ENCODE measurements around the gene ZNF516. TPM values are rescaled to one million over a fixed set of nuclear protein-coding genes. Genes with fewer than 3 reads are reported as not detected.

Gene ZNF516
- total RNA-seq, 1 donor from 2014 or later, result 192 TPM

DNA sequence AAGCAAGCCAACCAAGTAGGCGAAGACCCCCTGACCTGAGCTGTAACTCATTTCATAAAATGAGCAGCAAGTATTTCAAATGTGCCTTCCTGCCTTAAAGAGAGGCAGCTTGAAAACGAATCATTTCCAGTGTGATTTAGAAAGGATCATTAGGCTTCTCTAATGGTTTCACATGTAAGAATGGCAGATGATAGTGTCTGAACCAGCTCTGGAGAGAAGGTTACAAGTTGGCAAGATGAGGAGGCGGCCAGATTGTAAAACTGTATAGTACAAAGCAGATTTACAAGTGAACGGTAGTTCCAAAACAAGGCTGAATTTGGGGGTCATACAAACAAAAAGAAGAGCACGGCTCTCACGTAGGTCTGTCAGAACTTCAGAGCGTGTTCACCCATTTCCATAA, 132.4 kb downstream of the ZNF516 start:
- peaks cover 2% of the 10 kb centered on the region for H3K27me3 Mint-ChIP-seq (ENCODE audit: unreplicated experiment)
- peaks cover 28% of the 10 kb centered on the region for H3K4me1 Mint-ChIP-seq (ENCODE audit: low read depth, unreplicated experiment)

DNA sequence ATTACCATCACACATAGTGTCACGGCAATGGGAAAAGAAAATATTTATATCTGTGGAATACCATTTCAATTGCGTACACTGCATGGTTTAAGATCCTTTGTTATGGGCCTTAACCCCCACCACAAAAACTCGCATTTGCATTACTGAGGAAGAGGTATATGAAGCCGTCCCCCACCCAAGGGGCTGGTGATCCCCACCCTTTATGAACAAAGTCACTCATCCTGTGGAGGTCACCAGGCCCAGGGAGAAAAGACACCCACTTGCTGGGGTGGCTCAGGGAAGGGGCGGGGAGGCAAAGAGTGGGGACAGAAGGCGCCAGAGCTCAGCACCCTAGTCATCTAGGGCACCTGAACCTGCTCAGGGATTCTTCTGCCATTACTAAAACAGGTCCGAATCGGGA, 133.8 kb downstream of the ZNF516 start:
- TF ChIP-seq, protein P1, sequence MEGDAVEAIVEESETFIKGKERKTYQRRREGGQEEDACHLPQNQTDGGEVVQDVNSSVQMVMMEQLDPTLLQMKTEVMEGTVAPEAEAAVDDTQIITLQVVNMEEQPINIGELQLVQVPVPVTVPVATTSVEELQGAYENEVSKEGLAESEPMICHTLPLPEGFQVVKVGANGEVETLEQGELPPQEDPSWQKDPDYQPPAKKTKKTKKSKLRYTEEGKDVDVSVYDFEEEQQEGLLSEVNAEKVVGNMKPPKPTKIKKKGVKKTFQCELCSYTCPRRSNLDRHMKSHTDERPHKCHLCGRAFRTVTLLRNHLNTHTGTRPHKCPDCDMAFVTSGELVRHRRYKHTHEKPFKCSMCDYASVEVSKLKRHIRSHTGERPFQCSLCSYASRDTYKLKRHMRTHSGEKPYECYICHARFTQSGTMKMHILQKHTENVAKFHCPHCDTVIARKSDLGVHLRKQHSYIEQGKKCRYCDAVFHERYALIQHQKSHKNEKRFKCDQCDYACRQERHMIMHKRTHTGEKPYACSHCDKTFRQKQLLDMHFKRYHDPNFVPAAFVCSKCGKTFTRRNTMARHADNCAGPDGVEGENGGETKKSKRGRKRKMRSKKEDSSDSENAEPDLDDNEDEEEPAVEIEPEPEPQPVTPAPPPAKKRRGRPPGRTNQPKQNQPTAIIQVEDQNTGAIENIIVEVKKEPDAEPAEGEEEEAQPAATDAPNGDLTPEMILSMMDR (IDR thresholded peaks at IDR 0.05; ENCODE audit: partially characterized antibody, unreplicated experiment), result no peak

More for the DNA sequence above, 132.4 kb downstream of the ZNF516 start:
- Mint-ChIP-seq H3K36me3 (ENCODE audit: unreplicated experiment) (no peaks in the 10 kb centered on the region), H3K4me3 (ENCODE audit: unreplicated experiment) (no peak overlapping the region), H3K9me3 (ENCODE audit: unreplicated experiment) (peaks cover 17% of the 10 kb centered on the region), H3K27ac (ENCODE audit: unreplicated experiment) (no peak overlapping the region)
- TF ChIP-seq, protein P1 (IDR thresholded peaks at IDR 0.05; ENCODE audit: partially characterized antibody, unreplicated experiment), result no peak
- no peak for DNase-seq

DNA sequence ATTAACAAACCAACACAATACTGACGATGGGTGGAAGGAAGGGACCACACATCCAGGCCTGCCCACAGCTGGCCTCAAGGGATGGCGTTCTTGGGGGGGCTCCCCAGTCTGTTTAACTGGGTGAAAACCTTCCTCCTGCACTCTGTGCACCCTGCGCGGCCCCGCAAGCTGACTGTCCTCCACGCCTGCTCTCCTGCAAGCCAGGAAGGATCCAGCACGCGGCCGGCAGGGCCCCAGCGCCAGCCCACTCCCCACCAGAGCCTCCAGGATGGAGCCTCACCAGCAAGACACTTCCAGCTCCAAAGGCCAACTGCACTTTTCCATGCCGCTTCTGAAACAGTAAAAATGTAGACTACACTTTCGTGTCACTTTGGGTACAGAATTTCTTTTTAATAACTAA, 135.1 kb downstream of the ZNF516 start:
- no peak overlapping the region for H3K4me3 Mint-ChIP-seq (ENCODE audit: unreplicated experiment)
- TF ChIP-seq, protein P1 (IDR thresholded peaks at IDR 0.05; ENCODE audit: partially characterized antibody, unreplicated experiment), result no peak
- peaks cover 2% of the 10 kb centered on the region for H3K27me3 Mint-ChIP-seq (ENCODE audit: unreplicated experiment)
- peaks cover 12% of the 10 kb centered on the region for H3K4me1 Mint-ChIP-seq (ENCODE audit: low read depth, unreplicated experiment)
- H3K9me3 Mint-ChIP-seq (ENCODE audit: unreplicated experiment), result peaks cover 22% of the 10 kb centered on the region
- no peak for DNase-seq
- peaks cover 5% of the 10 kb centered on the region for H3K36me3 Mint-ChIP-seq (ENCODE audit: unreplicated experiment)
- H3K27ac Mint-ChIP-seq (ENCODE audit: unreplicated experiment), result no peak overlapping the region

More for the DNA sequence above, 133.8 kb downstream of the ZNF516 start:
- H3K27ac Mint-ChIP-seq (ENCODE audit: unreplicated experiment), result no peak overlapping the region
- H3K4me3 Mint-ChIP-seq (ENCODE audit: unreplicated experiment), result no peak overlapping the region
- peaks cover 5% of the 10 kb centered on the region for H3K36me3 Mint-ChIP-seq (ENCODE audit: unreplicated experiment)
- no peak for DNase-seq
- peaks cover 2% of the 10 kb centered on the region for H3K27me3 Mint-ChIP-seq (ENCODE audit: unreplicated experiment)
- peaks cover 16% of the 10 kb centered on the region for H3K9me3 Mint-ChIP-seq (ENCODE audit: unreplicated experiment)
- H3K4me1 Mint-ChIP-seq (ENCODE audit: low read depth, unreplicated experiment), result peaks cover 17% of the 10 kb centered on the region

DNA sequence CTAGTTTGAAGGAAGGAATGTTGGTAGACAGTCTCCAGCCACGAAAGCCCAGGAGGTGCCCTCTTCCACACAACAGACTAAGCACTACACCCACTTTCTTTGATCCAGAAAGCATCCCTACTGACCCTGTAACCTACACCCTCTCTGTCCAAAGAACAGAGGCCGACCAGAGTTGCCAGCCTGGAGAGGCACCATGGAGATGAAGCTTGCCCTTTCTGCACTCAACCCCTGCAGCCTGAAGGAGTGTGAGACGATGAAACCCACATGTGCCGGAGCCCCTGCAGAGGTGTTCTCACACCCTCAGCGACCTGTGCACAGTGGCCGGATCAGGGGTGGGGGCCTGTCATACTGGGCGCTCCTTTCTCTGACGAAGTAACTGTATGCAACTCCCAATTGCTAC, 136.3 kb downstream of the ZNF516 start:
- H3K36me3 Mint-ChIP-seq (ENCODE audit: unreplicated experiment), result peaks cover 13% of the 10 kb centered on the region
- H3K4me3 Mint-ChIP-seq (ENCODE audit: unreplicated experiment), result no peak overlapping the region
- TF ChIP-seq, protein P1 (IDR thresholded peaks at IDR 0.05; ENCODE audit: partially characterized antibody, unreplicated experiment), result no peak
- H3K27ac Mint-ChIP-seq (ENCODE audit: unreplicated experiment), result peak overlapping the region; percentile 7
- H3K27me3 Mint-ChIP-seq (ENCODE audit: unreplicated experiment), result peaks cover 7% of the 10 kb centered on the region
- H3K9me3 Mint-ChIP-seq (ENCODE audit: unreplicated experiment), result peaks cover 30% of the 10 kb centered on the region
- no peak for DNase-seq
- peaks cover 8% of the 10 kb centered on the region for H3K4me1 Mint-ChIP-seq (ENCODE audit: low read depth, unreplicated experiment)

DNA sequence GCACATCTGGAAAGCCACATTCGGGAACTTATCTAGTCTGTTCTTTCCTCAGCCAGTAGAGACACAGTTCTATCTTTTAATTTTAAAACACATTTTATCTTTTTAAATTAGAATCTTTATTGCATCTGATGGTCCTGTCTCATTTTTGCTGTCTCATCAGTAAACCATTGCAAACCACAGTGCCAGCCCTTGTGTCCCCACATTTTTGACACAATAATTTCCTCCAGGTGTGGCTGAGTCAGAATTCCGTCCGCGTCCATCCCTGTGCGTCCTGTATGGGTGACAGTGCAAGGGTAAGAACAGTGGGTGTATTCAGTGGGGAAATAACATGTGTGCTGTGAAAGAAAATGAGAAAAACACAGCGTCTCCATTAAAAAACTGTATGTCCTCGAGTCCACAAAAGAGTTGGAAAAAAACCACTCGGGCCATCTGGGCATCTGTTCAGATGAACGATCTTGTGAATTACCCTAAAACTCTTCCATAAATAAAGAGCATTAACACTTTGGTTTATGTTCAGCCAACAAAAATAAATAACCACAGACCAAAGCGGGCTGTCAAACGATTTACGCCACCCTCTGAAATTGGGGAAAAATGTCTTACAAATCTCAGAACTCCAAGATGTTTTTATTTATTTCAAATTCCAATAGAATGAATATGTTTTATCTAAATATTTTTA, 137.3 kb downstream of the ZNF516 start:
- Mint-ChIP-seq H3K4me1 (ENCODE audit: low read depth, unreplicated experiment) (peaks cover 2% of the 10 kb centered on the region), H3K9me3 (ENCODE audit: unreplicated experiment) (peaks cover 35% of the 10 kb centered on the region)
- no peak for DNase-seq

More for the DNA sequence above, 137.3 kb downstream of the ZNF516 start:
- Mint-ChIP-seq H3K36me3 (ENCODE audit: unreplicated experiment) (peaks cover 17% of the 10 kb centered on the region), H3K4me3 (ENCODE audit: unreplicated experiment) (no peak overlapping the region), H3K27ac (ENCODE audit: unreplicated experiment) (no peak overlapping the region), H3K27me3 (ENCODE audit: unreplicated experiment) (peaks cover 10% of the 10 kb centered on the region)
- TF ChIP-seq, protein P1 (IDR thresholded peaks at IDR 0.05; ENCODE audit: partially characterized antibody, unreplicated experiment), result no peak

Measured in glutamatergic neuron (in vitro differentiated cells).